NT2/D1 (cell line): ENCODE data around the gene ZNF319.

Experiments used
- YY1 ChIP-seq: IDR thresholded peaks from 2 replicates; pipeline ENCODE4 v1.6.1; 2011; ENCODE audit not compliant: insufficient read length, insufficient read depth
- ZNF274 ChIP-seq: IDR thresholded peaks from 2 replicates; pipeline ENCODE4 v1.6.1; 2011; ENCODE audit warnings: mild to moderate bottlenecking, low read depth, low read length

- TF ChIP-seq ZNF274 (no peak), YY1 (no peak)
Observed at GRCh38 chr16:58024486-58025350, 24.2 kb upstream of the ZNF319 start.
